Activated CD8-positive, alpha-beta T cell treated with anti-CD3 and anti-CD28 coated beads, Interleukin-2, amount 10 ng/mL, durations not matched to agents 7 days and 5 days (primary cell): ENCODE measurements around the gene KREMEN2. TPM values are rescaled to one million over a fixed set of nuclear protein-coding genes. Genes with fewer than 3 reads are reported as not detected.

Experiments used
- ATAC-seq: fragments of 150-1000 bp; cut with Tn5 transposase; one replicate; pipeline ENCODE4 v1.10.0; 2021; ENCODE audit warnings: moderate library complexity
- CTCF ChIA-PET: fragments of 350-600 bp; sonication (Branson Sonifier 250); formaldehyde crosslinking; loops from one replicate; lab custom pipeline; 2021; ENCODE audit warnings: antibody characterized with exemption; lab: Charles Lee
- POLR2A ChIA-PET: fragments of 350-600 bp; sonication (Branson Sonifier 250); formaldehyde crosslinking; loops from one replicate; lab custom pipeline; 2021; ENCODE audit warnings: antibody characterized with exemption; lab: Charles Lee
- DNase-seq: peaks from one replicate; pipeline ENCODE4 v3.0.0-alpha.2; 2020
- H3K27ac Mint-ChIP-seq: one replicate; pipeline ENCODE4 v1.8.0; 2021; ENCODE audit warnings: mild to moderate bottlenecking, mixed read lengths
- H3K27me3 Mint-ChIP-seq: one replicate; pipeline ENCODE4 v1.8.0; 2021; ENCODE audit warnings: low read depth, mixed read lengths
- H3K36me3 Mint-ChIP-seq: one replicate; pipeline ENCODE4 v1.8.0; 2021; ENCODE audit warnings: low read depth, mixed read lengths
- H3K4me1 Mint-ChIP-seq: one replicate; pipeline ENCODE4 v1.8.0; 2021; ENCODE audit warnings: low read depth, mixed read lengths
- H3K4me3 Mint-ChIP-seq: one replicate; pipeline ENCODE4 v1.8.0; 2021; ENCODE audit warnings: mild to moderate bottlenecking, mixed read lengths
- H3K9me3 Mint-ChIP-seq: one replicate; pipeline ENCODE4 v1.8.0; 2022; ENCODE audit warnings: mixed read lengths; ENCODE audit not compliant: insufficient read depth
- total RNA-seq, 2 experiments: library from RNA; stranded (reverse); gene quantifications; one replicate each; pipeline ENCODE4 v1.2.3, GENCODE V29; 2021

Gene KREMEN2
- total RNA-seq, 2 experiments from 2014 or later = 0.18 TPM; not detected in 1

DNA sequence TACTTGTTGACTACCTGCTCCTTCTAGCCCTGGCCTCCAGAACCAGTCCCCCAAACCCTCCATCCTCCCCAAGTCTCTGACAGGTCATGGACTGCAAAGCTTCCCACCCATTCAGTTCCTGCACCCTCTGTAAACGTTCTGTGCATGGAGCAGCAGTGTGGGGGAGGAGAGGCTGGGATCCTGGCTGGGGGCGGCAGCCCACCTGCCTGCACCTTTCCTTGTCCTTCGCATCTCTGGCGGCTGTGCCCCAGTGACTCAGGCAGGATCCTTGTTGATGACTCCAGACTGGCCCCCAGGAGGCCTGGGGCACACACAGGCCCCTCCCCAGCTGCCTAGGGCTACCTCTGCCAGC lies 17.8 kb downstream of the KREMEN2 start:
- ChIA-PET POLR2A (interaction anchor here (2.2 kb wide), 1 partner anchor 10 kb away, joined by 13 read pairs; no protein-coding TSS in a partner anchor), CTCF (interaction anchor here (1.4 to 3.9 kb wide), 2 partner anchors 12 to 55 kb away, joined by 4 to 16 read pairs; partner anchors contain the start of gene PAQR4)
- peak overlapping the region; percentile 87 for H3K4me3 Mint-ChIP-seq
- no peaks in the 10 kb centered on the region for H3K9me3 Mint-ChIP-seq
- H3K27me3 Mint-ChIP-seq = no peaks in the 10 kb centered on the region
- ATAC-seq (no peak), DNase-seq (no peak)
- H3K36me3 Mint-ChIP-seq = peaks cover 19% of the 10 kb centered on the region
- H3K4me1 Mint-ChIP-seq = peaks cover 44% of the 10 kb centered on the region
- peak overlapping the region; percentile 74 for H3K27ac Mint-ChIP-seq

DNA sequence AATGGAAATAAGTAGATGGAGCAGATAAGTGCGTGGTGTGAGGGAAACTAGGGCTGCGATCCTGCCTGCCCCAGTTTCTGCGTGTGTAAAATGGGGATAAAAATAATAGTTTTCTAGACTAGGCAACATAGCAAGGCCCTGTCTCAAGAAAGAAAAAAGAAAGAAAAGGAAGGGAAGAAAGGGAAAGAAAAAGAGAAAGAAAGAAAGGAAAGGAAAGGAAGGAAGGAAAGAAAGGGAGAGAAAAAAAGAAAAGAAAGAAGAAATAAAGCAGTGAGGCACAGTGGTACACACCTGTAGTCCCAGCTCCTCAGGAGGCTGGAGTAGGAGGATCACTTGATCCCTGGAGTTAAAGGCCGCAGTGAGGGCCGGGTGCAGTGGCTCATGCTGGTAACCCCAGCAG lies 18.3 kb downstream of the KREMEN2 start:
- CTCF ChIA-PET = interaction anchor here (1.0 to 3.9 kb wide), 5 partner anchors 13 to 55 kb away, joined by 3 to 16 read pairs (median 4); partner anchors contain the start of gene PAQR4
- Mint-ChIP-seq H3K27me3 (no peaks in the 10 kb centered on the region), H3K36me3 (peaks cover 14% of the 10 kb centered on the region), H3K4me1 (peaks cover 38% of the 10 kb centered on the region), H3K4me3 (no peak overlapping the region), H3K27ac (no peak overlapping the region), H3K9me3 (no peaks in the 10 kb centered on the region)
- POLR2A ChIA-PET = interaction anchor here (1.4 kb wide), 1 partner anchor 12 kb away, joined by 4 read pairs; no protein-coding TSS in a partner anchor
- no peak for ATAC-seq
- DNase-seq = no peak

DNA sequence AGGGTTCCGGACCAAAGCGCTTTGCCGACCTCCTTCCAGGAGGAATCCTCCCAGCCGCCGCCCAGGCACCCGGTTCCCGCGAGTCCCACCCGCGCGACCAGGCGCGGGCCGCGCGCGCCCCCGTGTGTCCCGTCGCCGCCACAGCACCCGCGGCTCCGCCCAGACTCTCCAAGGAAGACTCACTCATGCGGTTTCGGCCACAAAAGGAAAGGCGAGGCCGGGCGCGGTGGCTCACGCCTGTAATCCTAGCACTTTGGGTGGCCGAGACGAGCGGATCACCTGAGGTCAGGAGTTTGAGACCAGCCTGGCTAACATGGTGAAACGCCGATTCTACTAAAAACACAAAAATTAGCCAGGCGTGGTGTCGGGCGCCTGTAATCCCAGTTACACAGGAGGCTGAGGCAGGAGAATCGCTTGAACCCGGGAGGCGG lies 19.6 kb downstream of the KREMEN2 start:
- Mint-ChIP-seq H3K9me3 (no peaks in the 10 kb centered on the region), H3K27me3 (no peaks in the 10 kb centered on the region), H3K4me3 (peak overlapping the region; percentile 45), H3K36me3 (peaks cover 7% of the 10 kb centered on the region), H3K4me1 (peaks cover 29% of the 10 kb centered on the region), H3K27ac (no peak overlapping the region)
- ATAC-seq = peak; percentile 46
- peak; percentile 81 for DNase-seq
- ChIA-PET POLR2A (interaction anchor here (1.4 kb wide), 1 partner anchor 14 kb away, joined by 4 read pairs; no protein-coding TSS in a partner anchor), CTCF (interaction anchor here (0.8 to 3.9 kb wide), 5 partner anchors 14 to 44 kb away, joined by 3 to 16 read pairs (median 4); partner anchors contain the start of gene PAQR4)

DNA sequence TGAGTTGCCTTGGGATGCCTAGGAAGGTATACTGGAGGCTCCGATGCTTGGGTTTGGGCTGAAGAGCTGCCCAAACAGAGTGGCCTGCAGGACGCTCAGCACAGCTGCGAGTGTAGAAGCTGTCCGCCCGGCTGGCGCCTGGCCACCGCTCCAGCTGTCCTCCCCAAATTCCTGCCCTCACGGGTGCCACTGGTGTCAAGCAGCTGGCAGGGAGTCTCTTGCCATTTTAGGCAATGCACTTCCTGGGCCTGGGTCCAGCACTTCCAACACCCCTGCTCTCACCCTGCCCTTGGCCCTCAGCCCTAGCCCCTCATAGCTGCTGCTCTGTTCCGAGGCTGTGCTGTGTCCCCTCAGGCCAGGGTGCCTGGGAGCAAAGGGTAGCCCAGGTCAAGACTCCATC lies 21.4 kb downstream of the KREMEN2 start:
- no peak overlapping the region for H3K4me3 Mint-ChIP-seq
- DNase-seq (no peak), ATAC-seq (no peak)
- H3K27me3 Mint-ChIP-seq = no peaks in the 10 kb centered on the region
- no peaks in the 10 kb centered on the region for H3K36me3 Mint-ChIP-seq
- H3K9me3 Mint-ChIP-seq = no peaks in the 10 kb centered on the region
- CTCF ChIA-PET = interaction anchor here (1.1 to 1.4 kb wide), 2 partner anchors 13 to 19 kb away, joined by 3 read pairs; no protein-coding TSS in a partner anchor
- no peak overlapping the region for H3K27ac Mint-ChIP-seq
- H3K4me1 Mint-ChIP-seq = peaks cover 26% of the 10 kb centered on the region
- POLR2A ChIA-PET = no interaction called here

DNA sequence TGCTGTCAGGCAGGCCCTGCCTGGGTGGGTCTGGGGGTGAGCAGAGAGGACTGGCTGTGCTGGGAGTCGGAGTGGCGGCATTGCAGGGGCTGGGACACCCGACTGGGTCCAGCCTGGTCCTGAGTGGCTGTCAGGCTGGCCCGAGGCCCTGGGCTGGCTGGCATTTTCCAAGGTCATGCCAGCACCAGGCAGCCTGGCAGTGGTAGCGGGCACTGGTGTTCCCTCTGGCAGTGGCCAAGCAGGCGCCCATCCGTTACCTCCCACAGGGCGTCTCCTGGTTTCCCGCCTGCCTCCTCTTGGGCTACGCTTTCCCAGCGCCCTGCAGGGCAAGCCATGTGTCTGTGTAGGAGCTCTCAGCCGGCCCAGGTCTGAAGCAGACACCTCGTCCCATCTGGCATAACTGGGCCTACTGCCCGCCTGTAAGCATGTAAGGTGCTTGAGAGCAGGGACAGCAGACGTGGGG lies 21.8 kb downstream of the KREMEN2 start:
- Mint-ChIP-seq H3K27ac (no peak overlapping the region), H3K4me1 (peaks cover 23% of the 10 kb centered on the region), H3K27me3 (no peaks in the 10 kb centered on the region), H3K9me3 (no peaks in the 10 kb centered on the region), H3K4me3 (no peak overlapping the region), H3K36me3 (no peaks in the 10 kb centered on the region)
- no peak for DNase-seq
- ATAC-seq = no peak
- ChIA-PET POLR2A (no interaction called here), CTCF (interaction anchor here (1.4 kb wide), 1 partner anchor 14 kb away, joined by 3 read pairs; no protein-coding TSS in a partner anchor)

DNA sequence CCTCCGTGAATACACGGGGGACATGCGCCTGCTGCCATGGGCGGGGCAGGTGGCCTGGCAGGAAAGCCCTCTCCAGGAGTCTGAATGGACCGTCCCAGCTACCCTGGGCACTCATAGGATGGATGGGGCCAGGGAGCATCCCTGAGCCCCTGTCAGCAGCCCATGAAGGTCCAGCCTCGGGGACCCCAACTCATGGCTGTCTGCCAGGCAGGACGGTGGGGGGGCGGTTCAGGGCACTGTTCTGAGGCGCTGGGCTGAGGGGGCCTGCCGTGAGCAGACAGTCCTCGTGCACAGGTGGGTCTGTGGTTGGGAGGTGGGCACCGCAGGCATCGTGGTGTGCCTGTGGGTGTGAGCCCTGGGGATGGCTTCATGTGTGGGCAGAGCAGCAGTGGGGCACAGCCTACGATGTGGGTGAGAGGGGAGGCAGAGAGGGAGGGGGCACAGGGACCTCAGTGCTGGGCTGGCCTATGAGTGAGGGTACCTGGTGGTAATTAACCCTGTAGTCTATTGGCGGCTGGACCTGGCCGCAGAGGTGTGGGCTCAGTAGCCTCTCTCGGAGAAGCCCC lies 22.6 kb downstream of the KREMEN2 start:
- DNase-seq (no peak), ATAC-seq (no peak)
- CTCF ChIA-PET = interaction anchor here (1.1 kb wide), 1 partner anchor 17 kb away, joined by 3 read pairs; no protein-coding TSS in a partner anchor
- no peaks in the 10 kb centered on the region for H3K27me3 Mint-ChIP-seq
- H3K9me3 Mint-ChIP-seq = no peaks in the 10 kb centered on the region
- H3K4me3 Mint-ChIP-seq = no peak overlapping the region
- H3K4me1 Mint-ChIP-seq = peaks cover 15% of the 10 kb centered on the region
- H3K36me3 Mint-ChIP-seq = no peaks in the 10 kb centered on the region
- POLR2A ChIA-PET = no interaction called here
- no peak overlapping the region for H3K27ac Mint-ChIP-seq

DNA sequence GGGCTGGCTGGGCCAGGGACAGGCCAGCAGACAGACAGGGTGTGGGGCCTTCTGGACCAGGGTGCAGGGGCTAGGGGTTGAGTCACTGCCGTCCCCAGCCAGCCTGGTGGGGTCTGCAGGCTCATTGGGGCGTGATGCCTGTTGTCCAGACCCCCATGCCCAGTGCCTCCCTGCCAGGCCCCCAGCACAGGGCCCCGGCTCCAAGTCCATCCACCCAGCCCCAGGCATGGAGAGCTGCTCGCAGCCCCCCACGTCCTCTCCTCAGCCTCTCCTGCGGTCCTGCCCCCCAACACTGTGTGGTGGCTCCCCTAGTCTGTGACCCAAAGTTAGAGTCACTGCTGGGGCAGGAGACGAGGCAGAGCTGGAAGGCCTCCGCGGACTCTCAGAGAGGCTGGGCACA lies 23.2 kb downstream of the KREMEN2 start:
- Mint-ChIP-seq H3K36me3 (no peaks in the 10 kb centered on the region), H3K27me3 (no peaks in the 10 kb centered on the region), H3K9me3 (no peaks in the 10 kb centered on the region), H3K27ac (no peak overlapping the region), H3K4me3 (no peak overlapping the region), H3K4me1 (peaks cover 13% of the 10 kb centered on the region)
- ATAC-seq (no peak), DNase-seq (no peak)
- CTCF ChIA-PET = interaction anchor here (1.1 kb wide), 1 partner anchor 16 kb away, joined by 3 read pairs; no protein-coding TSS in a partner anchor
- POLR2A ChIA-PET = no interaction called here

DNA sequence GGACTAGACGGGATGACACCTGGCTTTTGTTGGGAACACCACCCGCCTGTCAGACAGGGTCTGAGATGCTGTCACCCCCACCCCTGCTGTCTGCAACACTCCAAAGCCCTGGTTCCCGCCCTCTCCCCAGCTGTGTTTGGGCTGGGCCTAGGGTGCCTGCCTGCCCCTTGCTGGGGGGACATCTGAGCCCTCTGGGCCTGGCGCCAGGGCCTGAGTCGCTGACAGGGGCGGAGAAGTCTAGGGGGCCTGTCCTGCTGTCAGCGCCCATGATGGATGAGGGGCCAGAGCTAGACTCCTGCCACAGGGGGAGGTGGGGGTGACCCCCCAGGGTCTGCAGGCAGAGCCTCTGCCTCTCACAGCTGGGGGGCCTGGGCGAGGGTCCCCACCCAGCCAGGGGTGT lies 23.8 kb downstream of the KREMEN2 start:
- CTCF ChIA-PET = interaction anchor here (1.1 kb wide), 1 partner anchor 16 kb away, joined by 3 read pairs; no protein-coding TSS in a partner anchor
- POLR2A ChIA-PET = no interaction called here
- H3K36me3 Mint-ChIP-seq = no peaks in the 10 kb centered on the region
- H3K27me3 Mint-ChIP-seq = no peaks in the 10 kb centered on the region
- no peak overlapping the region for H3K27ac Mint-ChIP-seq
- DNase-seq (no peak), ATAC-seq (no peak)
- peaks cover 11% of the 10 kb centered on the region for H3K4me1 Mint-ChIP-seq
- no peaks in the 10 kb centered on the region for H3K9me3 Mint-ChIP-seq
- no peak overlapping the region for H3K4me3 Mint-ChIP-seq

DNA sequence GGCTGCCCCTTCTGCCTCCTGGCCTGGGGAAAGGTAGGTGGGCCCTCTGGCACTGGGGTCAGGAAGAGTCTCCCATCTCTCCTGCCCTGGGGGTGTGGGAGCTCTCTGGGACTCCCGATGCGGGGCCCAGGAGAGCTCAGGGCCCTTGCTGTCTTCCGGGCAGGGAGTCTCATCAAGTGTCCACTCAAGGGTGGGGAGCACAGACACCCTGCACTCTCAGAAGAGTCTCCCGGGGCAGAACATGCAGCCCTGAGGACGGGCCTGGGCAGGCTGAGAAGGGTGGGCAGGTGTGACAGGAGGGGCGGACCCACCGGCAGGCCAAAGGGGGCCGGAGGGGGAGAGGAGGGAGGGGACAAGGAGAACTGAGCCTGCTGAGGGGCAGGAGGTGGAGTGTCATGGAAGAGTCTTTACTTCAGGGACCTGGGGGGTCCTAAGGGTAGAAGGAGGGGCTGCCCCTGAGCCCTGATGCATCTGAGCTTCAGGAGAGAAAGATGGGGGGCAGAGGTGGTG lies 24.6 kb downstream of the KREMEN2 start:
- no peak for DNase-seq
- POLR2A ChIA-PET = no interaction called here
- Mint-ChIP-seq H3K27me3 (no peaks in the 10 kb centered on the region), H3K9me3 (no peaks in the 10 kb centered on the region), H3K4me1 (peaks cover 5% of the 10 kb centered on the region), H3K27ac (no peak overlapping the region), H3K36me3 (no peaks in the 10 kb centered on the region), H3K4me3 (no peak overlapping the region)
- CTCF ChIA-PET = no interaction called here
- ATAC-seq = no peak

DNA sequence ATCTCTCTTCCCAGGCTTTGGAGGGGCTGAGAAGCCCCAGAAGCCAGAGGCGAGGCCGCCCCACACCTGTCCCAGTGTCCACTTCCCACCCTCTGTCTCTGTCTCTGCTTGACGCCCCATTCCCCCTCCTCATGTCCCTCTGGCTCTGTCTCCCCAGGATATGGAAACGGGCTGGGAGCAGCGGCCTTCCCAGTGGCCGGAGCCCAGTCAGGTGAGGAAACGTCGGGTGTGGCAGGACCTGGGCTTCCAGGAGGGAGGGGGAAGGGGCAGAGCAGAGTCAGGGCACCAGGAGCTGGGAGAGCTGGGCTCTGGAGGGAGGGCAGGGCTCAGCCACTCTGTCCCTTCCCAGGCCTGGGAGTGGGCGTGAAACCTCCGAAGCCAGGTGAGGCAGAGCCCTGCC lies 26.8 kb downstream of the KREMEN2 start:
- H3K4me3 Mint-ChIP-seq = no peak overlapping the region
- no peak overlapping the region for H3K27ac Mint-ChIP-seq
- ChIA-PET CTCF (no interaction called here), POLR2A (no interaction called here)
- DNase-seq = no peak
- H3K9me3 Mint-ChIP-seq = no peaks in the 10 kb centered on the region
- no peaks in the 10 kb centered on the region for H3K27me3 Mint-ChIP-seq
- no peak for ATAC-seq
- H3K36me3 Mint-ChIP-seq = no peaks in the 10 kb centered on the region
- no peaks in the 10 kb centered on the region for H3K4me1 Mint-ChIP-seq

DNA sequence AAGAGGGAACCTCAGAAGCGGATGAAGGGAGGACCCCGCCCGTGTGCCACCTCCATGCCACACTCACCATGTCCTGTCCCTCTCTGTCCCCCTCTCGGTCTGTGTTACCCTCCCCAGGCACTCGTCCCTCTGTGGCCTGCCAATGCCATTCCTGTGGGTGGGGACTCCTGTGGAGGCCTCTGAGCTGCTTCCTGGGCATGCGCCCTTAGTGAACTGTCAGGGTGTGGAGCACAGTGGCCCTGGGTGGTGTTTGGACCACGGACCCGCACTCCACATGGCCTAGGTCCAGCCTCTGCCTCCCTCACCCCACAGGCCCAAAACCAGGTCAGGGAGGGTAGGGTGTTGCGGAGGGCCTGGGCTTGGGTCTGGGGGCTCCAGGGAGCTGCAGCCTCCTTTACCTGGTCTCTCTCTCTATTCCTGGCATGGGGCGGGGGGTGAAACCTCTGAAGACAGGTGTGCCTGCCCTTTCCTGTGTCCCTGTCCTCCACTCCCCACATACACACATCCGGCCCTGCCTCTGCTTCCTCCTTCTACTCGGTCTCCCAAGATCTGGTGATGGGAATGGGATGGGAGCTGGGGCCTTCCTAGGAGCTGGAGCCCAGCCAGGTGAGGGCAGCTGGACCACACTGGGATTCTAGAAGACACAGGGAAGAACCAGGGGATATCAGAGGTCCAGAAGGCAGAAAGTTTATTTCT lies 27.6 kb downstream of the KREMEN2 start:
- no peak for ATAC-seq
- Mint-ChIP-seq H3K9me3 (no peaks in the 10 kb centered on the region), H3K4me1 (no peaks in the 10 kb centered on the region), H3K4me3 (no peak overlapping the region), H3K27ac (no peak overlapping the region), H3K36me3 (no peaks in the 10 kb centered on the region), H3K27me3 (no peaks in the 10 kb centered on the region)
- DNase-seq = no peak
- CTCF ChIA-PET = no interaction called here
- POLR2A ChIA-PET = no interaction called here
